ENCODE results near the gene SEC22A.

The SEC22A gene

DNA sequence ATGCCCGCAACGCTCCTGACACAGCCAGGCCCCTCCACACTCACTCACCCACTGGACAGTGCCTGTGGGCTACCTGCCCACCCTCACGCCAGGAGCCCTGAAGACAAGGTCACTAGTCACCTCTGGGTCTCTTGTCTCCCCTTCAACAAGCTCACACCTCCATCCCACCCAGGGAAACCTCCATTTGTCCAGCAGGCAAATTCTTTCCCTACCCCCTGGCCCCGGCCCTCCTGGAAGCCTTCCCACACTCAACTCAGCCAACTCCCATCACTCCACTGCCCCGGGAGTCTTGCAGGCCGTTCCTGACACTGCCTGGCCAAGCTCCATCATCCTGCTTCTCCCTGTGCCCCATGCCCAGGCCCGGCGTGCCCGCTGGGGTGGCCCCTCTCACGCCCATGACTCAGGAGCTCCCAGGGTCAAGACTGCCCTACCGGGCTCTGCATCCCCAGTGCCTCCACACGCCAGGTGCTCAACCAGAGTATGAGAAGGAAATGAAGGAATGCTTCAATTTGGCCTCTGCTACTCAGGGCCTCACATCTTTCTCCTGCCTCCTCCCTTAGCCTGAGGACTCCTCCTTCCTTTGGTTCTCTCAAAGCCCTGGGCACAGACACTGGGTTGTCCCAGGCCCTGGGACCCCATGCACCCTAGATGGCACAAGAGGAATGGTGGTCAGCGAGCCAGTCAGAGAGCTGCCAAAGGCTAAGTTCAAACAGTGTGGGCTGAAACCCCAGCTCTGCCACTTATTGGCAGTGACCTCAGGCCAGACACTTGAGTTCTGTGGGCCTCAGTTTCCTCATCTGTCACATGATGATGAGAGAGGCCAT is 88.6 kb downstream of the SEC22A start:
- DNase-seq: no peak

DNA sequence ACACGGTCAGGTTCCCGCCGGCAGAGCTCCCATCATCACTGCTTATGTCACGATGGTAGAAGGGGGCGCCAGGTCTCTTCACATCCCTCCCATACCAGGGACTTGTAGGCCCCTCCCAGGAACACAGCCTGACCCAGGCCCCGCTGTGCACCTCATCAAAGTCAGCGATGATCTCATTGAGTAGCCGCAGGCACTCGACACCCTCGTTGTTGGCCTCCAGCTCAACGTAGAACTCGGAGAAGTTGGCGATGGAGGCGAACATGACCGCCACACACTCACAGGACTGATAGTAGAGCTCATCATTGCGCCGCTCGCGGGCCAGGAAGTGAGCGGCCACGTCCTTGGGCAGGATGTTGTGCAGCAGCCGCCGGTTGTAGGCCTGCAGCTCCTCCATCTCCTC is 89.2 kb downstream of the SEC22A start:
- no peak for DNase-seq

- no peak for DNase-seq
Measured at GRCh38 chr3:123291404-123291803, 89.7 kb downstream of the SEC22A start.

GRCh38 chr3:123292321-123293310 is 90.9 kb downstream of the SEC22A start:
- DNase-seq: no peak

DNA sequence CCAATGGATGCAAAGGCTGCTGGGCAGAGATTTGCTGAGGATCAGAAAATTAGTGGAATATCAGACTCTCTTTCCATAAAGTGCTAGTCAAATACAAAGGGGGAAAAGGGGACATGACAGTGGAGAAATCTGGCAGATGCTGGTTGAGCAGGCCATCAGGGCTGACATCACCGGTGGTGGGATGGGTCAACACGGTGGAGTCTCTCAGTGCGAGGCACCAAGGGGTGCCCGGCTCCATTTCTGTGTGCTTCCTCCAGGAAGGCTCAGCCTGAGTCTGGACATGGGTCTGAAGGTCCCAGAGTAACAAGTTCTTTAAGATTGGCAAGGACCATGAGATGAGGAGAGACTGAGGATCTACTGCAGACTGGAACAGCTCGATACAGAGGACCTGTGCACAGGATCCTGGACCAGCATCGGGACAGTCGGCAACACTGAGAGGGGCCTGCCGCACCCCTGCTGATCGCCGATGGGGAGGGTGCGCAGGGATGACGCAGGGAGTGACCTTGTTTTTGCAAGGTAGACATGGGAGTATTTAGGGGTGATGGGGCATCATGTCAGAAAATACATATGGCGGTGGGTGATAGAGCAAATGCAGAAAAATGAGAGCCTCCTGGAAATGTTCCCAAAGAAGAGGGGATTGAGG is 92.7 kb downstream of the SEC22A start:
- no peak for DNase-seq

DNA sequence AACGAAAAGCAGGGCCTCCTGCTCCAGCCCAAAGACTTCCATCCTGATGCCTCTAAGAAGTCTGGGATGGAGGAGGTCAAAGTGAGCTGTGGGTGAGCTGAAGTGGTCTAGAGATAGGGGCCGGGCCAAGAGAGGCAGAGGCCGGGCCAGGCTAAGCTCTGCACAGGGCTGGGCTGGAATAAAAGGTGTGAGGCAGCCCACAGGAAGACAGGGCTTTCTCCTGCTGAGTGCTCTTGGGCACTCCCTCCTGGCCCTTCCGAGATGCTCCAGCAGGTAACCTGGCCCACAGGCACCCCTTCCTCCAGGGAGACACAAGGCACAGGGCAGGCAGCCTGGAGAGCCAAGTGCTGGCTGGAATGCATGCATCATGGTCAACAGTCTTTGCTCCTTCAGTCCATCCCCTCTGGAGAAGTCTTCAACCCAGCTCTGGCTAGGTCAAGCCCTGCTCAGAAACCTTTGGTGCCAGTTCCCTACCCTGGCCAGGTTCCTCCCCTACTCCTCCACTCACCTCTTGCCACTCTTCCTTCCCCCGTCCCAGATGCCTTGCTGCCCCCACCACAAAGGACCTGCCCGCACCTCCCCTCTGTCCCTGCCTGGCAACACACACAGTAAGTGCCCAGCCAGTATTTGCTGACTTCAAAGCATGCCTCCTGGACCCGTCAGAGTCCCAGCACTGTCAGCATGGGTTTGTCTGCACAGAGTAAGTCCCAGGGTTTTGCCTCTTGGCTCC is 93.6 kb downstream of the SEC22A start:
- DNase-seq: no peak

DNA sequence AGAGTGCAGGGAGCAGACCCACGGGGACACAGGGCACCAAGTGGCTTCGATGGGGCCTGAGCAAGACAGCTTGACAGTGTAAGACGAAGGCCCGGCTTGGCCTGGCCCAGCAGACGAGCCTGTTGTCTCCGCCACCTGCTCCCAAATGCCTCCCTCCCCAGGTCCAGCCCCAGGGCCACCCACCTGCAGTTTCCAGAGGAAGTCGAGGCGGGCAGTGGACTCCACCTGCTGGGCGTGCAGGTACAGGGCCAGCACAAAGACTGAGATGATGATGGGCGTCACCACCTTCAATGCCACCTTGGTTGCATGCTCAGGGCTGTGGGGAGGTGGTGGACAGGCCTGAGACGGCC is 94.1 kb downstream of the SEC22A start:
- DNase-seq: no peak

- DNase-seq: no peak
Measured at GRCh38 chr3:123296261-123296660, 94.5 kb downstream of the SEC22A start.

DNA sequence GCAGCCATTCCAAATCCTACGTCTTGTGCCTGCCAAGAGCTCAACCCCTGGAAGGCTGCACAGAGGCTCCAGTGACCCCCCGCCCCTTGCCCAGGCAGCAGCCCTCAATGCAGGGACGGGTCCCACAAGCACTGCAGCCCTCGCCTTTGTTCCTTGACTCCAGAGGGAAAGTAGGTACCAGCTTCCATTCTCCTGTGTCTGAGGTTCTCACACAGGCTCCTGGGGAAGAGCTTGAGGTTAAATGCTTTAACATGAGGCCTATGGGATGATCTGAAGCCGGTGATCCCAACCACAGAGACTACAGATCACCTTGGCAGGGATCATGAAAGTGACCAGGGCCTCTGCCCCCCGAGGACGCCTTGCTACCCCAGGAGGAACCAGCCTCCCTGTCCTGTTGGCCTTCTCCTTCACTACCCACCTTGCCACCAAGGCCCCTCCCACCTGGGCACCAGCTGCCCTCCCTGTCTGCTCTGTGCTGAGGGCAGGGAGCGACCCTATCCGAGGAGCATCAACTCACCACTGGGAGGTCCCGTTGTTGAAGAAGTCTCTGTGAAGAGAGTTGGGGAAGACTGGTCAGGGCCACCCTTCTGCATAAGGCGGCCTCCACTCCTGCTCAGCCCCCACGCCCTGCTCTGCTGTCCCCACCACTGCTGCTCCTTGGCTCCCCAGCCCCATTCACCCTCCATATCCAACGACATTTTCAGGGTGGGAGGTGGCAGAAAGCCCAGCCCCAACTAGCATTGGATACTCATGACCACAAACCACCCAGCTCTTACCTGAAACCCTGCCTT is 95.3 kb downstream of the SEC22A start:
- DNase-seq: no peak

DNA sequence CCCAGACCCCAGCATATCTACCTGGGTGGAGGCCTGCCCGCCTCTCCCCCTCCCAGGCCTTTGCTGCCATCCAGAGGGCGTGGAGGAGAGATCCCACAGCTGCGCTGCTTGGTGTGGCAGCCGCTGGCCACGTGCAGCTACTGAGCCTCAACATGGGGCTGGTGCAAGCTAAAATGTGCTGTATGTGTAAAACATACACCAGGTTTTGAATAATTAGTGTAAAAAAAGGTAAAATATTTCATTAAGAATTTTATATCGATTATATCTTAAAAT is 95.8 kb downstream of the SEC22A start:
- no peak for DNase-seq

GRCh38 chr3:123298903-123299302 is 97.2 kb downstream of the SEC22A start:
- DNase-seq: no peak

- no peak for DNase-seq
Measured at GRCh38 chr3:123299581-123299980, 97.8 kb downstream of the SEC22A start.

- DNase-seq: no peak
Measured at GRCh38 chr3:123300056-123300455, 98.3 kb downstream of the SEC22A start.

- no peak for DNase-seq
Measured at GRCh38 chr3:123300583-123300982, 98.8 kb downstream of the SEC22A start.

- DNase-seq: no peak
Measured at GRCh38 chr3:123301331-123302184, 99.8 kb downstream of the SEC22A start.

- no peak for DNase-seq
Measured at GRCh38 chr3:123302961-123303360, 101.2 kb downstream of the SEC22A start.

DNA sequence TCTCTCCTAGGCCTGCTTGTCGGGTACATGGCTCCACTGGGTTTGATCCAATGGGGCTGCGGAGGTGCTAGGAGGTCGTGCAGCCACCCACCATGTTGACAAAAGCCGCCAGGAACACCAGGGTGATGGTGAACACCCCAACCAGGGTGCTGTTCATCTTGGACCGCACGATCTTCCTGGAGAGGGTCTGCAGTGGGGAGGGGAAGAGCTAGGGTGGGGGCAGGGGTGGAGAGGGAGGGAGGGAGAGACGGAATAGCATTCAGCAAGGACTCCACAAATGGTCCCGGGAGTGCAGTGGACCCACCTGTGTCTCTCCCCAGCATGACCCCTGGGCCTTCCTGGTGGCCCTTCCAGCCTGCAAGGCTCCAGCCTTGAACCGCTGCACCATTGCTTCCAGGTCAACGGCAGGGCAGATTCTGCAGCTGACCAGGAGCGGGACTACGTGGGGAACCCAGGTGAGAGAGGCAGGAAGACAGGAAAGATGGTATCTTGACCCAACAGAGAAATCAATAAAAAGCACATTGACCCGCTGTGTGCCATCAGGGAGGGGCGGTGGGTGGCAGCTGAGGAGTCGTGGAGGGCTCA is 102.3 kb downstream of the SEC22A start:
- DNase-seq: no peak

DNA sequence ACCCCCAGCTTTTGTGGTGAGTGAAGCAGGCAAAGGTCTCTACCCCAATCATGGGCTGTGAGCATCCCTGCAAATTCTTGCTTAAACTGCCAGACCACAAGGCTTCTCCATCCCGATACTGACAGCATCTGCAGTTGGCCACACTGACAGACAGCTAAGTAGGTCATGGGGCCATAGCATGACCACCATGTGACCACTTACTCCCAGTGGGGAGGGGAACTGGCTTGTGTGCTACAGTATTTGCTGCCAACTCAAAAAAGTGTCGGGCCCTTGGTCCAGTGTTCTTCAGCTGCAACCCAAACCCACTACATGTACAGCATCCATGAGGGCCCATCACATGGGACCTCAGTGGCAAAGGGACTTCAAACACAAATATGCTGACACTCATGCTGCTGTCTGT is 103.4 kb downstream of the SEC22A start:
- no peak for DNase-seq

DNA sequence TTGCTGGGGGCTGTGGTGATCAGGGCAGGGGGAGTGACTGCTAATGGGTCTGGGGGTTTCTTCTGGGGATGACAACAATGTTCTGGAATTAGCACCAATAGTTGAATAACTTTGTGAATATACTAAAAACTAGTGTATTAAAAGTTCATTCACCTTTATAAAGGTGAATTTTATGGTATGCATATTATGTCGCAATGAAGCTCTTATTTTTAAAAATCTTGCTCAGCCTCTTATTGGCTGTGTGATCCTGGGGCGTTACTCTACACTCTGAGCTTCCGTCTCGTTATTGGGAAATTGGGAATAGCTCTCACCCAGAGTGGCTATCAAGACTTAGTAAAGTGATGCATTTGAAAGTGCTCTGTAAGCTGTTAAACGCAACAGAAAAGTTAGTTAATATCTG is 105.3 kb downstream of the SEC22A start:
- no peak for DNase-seq

GRCh38 chr3:123310186-123310585 is 108.4 kb downstream of the SEC22A start:
- DNase-seq: no peak

GRCh38 chr3:123310741-123311140 is 109.0 kb downstream of the SEC22A start:
- no peak for DNase-seq

Data from effector CD8-positive, alpha-beta T cell (primary cell).